TTC549 (cell line): ENCODE data around the gene GSTT2B.
"Not testable (repeated sequence)": the region's sequence is repeated elsewhere in the genome, so short reads cannot be mapped to it uniquely, and the experiment has no call there.

Experiments
- FAIRE-seq: peaks from 2 replicates; lab custom pipeline; 2012; peaks lifted over from hg19 to GRCh38; lab: Jason Lieb, UNC

GSTT2B gene, protein sequence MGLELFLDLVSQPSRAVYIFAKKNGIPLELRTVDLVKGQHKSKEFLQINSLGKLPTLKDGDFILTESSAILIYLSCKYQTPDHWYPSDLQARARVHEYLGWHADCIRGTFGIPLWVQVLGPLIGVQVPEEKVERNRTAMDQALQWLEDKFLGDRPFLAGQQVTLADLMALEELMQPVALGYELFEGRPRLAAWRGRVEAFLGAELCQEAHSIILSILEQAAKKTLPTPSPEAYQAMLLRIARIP

DNA sequence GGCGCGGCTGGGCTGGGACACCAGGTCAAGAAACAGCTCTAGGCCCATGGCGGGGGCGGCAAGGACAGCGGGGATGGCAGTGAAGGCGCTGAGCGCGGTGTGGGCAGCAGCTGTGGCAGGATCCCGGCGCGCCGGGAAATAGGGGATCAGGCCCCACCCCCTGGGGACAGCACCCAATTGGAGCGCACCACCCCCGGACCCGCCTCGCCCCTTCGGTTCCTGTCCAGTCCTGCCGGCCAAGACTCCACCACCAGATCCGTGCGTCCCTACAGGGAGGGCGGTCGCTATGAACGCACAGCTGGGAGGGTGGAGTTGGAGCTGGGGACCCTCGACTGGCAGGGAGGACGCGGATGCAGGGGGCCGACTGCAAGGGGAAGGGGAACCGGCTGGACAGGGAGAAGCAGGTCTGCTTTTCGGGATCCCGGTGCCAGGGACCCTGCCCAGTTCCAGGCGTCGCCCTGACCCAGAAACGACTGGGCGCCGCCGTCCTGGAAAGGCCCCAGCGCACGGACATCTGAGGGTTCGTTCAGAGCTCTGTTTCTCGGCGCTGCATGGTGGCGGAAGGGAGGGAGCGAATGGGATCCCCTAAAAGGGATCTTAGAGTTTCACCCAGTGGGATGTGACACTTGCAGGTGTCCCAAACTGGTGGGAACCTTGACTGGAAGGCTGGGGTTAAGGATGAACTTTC is at the start of gene GSTT2B:
GSTT2B (minus strand) TSS at position 112 of the 688 bp plus-strand sequence; CDS start at position 48, 64 bp downstream.
- FAIRE-seq, result not testable (repeated sequence)

DNA sequence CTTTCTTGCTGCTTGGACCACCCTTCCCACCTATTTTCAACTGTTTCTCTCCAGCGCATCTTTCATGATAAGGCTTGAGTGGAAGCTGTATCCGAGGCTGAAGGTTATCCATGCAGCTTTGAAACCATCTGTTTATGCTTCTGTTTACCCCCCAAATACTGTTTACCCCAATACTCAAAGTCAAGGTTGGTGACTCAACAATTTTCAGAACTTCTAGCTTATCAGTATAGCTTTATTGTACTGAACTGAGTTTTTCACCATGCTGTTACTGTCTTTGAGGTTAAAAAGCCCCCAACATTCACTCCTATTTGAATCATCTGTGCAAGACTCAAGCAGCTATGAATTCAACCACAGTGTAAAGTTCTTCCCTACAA is 49.0 kb upstream of the GSTT2B start:
- FAIRE-seq, result no peak

DNA sequence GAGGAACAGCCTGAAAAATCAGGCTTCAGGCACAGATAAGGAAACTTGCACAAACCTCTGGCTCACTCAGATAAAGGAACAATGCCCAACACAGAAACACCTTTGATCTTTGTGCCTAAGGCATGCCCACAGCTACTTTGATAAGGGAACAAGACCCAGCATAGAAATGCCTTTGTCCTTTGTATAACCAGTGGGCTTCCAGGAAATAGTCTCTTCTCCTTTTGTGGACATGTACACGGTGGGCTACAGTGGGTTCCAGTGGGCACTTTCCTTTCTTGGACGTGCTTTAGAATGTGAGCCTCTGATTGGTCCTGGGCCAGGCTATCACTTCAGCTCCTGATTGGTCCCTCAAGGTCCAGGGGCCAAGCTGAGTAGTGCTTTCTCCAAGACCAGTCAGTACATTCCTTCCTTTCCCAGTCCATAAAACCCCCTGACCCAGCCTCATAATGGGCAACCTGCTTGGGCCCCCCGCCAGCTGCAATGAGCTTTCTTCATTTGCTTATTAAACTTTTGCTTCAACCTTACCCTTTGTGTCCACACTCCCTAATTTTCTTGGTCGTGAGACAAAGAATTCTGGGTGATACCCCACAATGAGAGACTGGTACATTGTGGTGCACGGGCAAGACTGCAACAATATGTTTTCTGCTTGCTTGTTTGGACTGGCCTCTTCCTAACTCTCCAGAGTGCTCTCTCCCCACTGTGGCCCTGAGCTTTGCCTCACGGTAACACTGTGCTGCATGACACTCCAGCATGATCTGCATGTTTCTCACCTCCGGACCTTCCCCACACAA is 48.4 kb upstream of the GSTT2B start:
- FAIRE-seq, result no peak

DNA sequence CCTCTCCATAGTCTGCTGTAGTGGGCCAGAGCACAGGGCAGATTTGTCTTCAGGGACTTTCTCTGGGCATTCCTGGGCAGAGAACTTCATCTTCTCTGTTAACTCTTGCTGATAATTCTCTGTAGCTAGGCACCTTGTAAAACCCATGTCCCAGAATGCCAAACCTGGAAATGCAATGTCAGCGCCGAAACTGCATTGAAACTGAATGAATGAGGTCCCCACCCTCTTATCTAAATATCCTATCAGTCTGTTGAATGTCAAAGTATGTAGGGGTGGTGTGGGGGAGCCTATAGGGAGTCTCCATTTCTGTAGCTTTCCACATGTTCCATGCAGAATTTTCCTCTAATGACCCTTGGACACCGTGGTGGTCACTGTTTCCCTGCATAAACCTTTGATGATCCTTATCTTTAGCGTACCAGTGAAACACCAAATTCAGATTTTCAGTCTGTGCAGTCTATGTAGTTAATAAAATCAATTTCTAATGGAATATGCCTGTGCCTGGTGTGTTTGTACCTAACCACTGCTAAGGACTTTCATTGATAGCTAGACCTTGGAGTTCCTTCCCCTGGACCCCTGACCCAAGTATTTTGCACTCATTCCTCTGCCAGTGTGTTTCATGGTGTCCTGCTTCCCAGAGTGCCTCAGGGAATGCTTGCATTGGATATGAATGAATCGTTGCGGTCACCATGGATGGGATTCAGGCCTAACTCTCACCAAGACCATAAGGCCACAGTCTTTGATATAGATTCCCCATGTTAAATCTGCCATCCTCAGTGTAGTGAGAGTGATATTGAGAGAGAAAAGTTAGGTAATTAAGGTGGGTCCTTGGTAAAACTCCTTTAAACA is 47.6 kb upstream of the GSTT2B start:
- no peak for FAIRE-seq

DNA sequence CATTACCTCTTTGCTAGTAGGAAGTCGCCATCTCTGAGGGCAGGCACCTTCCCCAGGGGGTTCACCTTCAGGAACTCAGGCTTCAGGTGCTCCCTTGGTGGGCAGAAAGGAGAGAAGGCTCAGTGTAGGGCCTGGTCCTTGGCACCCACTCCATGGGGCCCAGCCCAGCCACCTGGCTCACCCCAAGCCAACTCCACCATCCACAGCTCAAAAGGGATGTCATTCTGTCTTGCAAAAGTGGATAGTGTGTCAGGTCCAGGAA is 47.0 kb upstream of the GSTT2B start:
- FAIRE-seq, result no peak

DNA sequence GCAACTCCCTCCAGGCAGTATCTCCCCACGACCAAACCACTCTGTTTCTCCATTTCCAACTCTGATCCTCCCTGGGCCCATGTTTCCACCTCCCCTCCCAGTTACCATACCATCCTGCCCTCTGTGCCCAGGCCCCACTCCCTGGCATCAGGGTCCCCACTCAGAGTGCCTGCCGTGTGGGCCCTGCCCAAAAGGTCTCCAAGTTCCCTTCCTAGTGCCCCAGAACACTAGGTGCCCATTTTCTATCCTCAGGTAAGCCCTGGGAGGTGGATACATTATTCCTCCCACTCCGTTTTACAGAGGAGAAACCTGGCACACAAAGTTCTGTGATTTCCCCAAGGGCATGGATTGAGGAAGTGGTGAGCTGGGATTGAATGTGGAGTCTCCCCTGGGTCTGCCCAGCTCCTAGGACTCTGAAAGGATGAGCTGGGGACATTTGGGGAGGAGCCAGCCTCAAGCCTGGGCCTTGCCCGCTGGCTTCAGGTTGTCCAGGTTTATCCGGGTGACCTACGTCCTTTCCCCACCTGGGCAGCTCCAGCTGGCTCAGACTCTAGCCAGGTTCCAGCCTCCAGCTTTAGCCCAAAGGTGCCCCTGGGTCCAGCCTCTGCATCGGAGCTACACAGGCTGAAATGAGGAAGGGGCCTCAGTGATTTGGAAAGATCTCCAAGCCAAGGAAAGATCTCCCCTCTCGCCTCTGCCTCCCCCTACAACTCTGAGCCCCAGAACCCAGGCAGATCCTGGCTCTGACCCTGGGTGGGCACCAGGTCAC is 46.4 kb upstream of the GSTT2B start:
- FAIRE-seq, result no peak

DNA sequence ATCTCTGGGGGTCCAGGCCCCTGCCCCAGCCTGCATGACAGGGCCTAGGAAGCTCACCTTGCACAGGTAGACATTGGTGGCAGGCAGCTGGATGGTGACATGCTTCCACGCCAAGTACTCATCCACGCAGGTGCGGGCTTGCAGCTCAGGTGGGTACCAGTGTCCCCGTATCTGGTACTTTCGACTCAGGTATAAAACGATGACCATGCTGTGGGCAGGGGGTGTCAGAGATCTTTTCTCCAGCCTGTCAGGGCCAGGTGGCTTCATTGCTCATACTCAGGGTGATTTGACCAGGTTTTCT is 45.9 kb upstream of the GSTT2B start:
- no peak for FAIRE-seq

DNA sequence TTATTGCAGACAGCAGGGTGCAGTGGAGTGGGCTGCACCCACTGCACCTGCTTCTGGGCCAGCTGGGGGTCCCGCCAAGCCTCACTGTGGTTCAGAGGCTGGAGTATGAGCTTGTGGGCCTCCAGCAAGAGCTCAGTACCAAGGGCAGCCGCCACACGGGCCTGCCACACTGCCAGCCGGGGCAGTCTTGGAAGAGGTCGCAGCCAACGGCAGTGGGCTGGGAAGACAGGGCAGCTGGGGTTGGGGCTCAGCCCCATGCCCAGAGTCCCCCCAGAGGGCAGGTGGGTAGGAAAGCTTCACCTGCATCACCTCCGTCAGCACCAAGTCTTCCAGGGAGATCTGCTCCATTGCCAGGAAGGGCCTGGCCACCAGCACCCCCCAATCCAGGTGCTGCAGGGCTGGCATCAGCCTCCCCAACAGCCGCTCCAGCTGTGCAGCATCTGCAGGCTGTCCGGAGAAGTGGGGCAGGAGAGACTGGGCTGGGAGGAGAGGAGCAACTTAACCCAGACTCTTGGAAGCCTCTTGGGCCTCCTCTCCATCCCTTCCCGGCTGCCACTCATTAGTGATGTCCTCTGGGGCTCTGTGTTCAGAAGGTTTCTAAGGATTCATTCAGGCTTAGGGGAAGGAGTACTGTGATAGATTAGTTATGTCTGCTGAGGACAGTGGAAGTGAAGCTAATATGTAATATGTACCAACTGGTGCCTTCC is 45.4 kb upstream of the GSTT2B start:
- FAIRE-seq, result no peak

DNA sequence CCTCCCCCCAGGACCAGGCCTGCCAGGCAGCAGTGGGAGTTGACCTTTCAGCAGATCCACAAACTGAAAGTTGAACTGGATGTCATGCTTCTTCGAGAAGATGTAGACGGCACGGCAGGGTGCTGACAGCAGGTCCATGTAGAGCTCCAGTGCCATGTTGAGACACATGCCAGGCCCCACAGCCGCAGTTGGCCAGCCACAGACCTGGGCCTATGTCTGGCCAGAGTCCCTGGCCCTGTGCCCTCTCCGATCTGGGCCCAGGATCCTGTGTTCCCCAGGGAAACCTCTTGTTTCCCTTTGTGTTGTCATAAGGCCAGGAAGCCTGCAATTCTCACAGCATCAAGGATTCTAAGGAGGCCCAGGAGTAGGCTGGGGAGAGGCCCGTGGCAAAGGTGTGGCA is 44.2 kb upstream of the GSTT2B start, which contains the start of gene GSTT4:
GSTT4 (minus strand) TSS at position 253 of the 400 bp plus-strand sequence; CDS start at position 156, 97 bp downstream.
- no peak for FAIRE-seq

DNA sequence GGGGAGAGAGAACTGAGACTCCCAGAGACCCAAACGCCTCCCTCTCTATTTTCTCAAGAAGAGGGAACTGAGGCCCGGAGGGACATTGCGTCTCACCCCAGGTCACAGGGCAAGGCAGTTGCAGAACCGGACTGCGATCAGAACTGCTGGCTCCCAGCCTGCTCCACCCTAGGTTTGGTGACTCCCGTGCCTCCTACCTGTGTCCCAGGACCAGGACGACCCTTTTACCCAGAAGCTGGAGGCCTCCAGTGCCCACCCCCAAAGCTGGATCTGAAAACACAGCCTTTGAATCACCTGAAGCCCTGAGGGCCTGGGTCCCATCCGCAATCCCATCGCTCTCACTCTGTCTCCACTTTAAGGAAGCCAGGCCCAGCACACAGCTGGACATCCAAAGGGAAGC is 42.9 kb upstream of the GSTT2B start:
- FAIRE-seq, result no peak

DNA sequence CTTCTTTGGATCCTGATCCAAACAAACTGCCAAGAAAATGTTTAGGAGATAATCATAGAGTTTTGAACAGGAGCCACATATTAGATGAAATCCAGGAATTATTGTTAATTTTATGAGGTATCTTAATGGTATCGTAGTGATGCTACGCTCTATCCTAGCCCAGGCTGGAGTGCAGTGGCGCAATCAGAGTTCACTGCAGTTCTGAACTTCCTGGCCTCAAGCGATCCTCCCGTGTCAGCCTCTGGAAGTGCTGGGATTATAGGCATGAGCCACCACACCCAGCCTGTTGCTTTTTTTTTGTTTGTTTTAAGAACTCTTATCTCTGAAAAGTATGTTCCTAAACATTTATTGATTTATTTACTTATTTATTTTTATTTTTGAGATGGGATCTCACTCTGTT is 41.9 kb upstream of the GSTT2B start:
- no peak for FAIRE-seq

DNA sequence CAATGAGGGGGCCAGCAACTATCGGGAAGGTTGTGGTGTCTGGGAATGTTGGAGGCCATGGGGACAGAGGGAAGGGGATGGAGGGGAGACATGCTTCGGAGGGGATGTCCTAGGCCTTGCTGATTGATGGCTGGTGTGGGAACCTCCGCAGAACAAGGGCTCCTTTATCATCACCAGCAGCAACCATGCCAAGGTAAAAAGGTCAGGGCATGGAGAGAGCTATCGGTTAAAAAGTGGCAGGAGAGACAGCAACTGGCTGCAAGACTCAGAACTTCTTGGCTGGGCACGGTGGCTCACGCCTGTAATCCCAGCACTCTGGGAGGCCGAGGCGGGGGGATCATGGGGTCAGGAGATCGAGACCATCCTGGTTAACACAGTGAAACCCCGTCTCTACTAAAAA is 41.3 kb upstream of the GSTT2B start:
- no peak for FAIRE-seq

DNA sequence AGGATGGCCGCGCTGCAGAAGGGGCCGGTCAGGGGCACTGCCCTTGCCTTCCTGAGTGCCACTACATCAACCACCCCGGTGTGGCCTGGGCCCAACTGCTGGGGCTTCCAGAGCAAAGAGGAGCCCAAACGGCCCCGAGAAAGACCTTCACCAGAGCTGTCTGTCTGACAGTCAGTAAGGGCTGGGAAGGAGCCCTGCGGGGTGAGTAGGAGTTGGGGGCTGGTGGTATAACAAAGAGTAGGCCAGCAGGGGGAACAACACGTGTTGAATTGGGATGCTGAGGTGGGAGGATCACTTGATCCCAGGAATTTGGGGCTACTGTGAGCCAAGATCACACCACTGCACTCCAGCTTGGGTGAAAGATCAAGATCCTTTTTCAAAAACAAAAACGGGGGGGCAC is 40.3 kb upstream of the GSTT2B start:
- FAIRE-seq, result no peak

DNA sequence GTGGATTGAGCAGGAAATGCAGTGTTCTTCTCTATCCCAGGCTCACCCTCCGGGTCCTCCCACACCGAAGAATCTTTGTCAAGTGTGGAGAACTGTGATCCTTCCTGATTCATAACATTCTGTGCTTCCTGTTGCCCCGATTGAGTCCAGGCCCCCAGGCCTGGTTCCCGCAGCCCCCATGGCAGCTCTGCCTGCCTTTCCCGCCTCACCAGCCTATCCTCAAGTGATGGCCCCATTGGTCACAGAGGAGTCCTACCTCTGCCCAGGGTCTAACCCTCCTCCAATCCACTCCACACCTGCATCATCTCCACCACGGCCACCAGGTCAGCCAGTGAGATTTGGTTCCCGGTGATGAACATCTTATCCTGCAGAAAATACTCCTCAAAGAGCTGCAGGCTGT is 38.8 kb upstream of the GSTT2B start:
- FAIRE-seq, result not testable (repeated sequence)

DNA sequence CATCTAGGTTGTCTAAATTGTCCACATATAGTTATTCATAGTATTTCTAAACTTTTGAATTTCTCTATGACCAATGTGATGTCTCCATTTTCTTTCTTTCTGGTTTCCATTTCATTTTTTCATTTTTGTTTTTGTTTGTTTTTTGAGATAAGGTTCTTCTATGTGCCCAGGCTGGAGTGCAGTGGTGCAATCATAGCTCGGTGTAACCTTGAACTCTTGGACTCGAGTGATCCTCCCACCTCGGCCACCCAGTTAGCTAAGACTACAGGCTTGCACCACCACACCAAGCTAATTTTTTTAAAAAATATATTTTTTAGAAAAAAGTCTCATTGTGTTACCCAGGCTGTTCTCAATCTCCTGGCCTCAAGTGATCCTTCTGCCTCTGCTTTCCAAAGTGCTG is 36.1 kb upstream of the GSTT2B start:
- FAIRE-seq, result no peak

DNA sequence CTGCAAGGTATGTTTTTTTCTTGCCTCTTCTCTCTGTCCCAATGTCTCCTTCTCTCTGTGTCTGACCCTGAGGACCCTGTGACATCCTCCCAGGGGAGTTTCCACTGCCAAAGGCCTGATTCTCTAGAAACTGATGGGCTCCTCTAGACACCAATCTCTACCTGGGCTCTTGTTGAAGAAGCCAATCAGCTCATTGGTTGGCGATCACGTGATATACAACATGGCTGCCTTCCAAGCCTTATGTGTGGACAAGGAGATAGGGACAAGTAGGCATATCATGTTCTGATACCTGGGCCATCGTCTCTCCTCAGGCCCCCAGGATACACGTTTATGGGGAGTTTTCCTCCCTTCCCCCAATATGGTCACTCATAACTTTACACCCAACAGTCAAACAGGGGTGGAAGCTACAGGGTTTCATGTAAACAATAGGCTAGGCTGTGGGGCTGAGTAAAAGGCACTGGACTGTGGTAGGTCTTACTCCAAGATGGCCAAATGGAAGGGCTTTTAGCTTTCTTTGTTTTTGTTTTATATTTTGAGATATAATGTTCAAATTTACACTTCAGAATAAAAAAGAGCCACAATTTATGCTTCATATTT is 32.7 kb upstream of the GSTT2B start:
- not testable (repeated sequence) for FAIRE-seq

DNA sequence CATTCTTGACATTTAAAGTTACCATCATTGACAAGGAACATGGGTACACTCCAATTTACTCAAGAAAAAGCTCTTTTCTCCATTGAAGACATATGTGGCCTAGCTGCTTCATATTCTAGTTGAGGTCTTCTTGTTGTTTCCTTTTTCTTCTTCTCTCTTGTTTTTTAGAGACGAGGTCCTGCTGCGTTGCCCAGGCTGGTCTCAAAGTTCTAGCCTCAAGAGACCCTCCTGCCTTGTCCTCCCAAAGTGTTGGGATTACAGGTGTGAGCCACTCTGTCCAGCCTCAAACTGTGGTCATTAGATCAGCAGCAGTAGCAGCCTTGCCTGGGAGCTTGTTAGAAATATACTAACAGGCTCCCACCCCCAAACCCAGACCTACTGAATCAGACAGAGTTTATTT is 32.1 kb upstream of the GSTT2B start:
- not testable (repeated sequence) for FAIRE-seq

DNA sequence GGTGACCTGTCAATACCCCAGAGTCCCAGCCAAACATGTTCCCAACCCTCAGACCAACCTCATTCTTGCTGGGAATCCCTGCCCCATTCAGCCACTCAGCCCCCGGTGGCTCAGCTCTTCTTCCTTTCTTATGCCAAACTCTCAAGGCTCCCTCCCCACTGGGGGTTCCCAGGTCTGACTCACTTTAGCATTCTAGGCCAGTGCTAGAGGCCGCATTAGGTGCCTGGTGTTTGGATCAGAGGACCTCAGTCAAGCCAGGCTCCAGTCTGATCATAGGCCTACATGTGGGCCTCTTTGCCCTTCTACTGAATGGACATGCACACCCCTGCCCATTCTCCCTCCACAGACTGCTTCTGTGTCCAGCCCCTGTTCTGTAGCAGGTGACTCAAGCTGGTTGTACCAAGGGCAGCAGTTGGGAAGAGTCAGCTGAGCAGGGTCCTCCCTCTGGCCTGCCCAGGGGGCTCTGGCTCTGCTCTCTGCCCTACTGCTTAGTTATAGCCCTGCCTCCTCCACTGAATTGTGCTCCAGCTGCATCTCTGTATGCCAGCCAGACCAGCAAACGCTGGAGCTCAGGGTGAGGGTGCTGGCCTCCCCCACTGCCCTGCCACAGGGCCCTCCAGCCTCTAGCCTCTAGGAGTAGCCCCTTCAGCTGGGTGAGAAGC is 28.7 kb upstream of the GSTT2B start:
- not testable (repeated sequence) for FAIRE-seq

DNA sequence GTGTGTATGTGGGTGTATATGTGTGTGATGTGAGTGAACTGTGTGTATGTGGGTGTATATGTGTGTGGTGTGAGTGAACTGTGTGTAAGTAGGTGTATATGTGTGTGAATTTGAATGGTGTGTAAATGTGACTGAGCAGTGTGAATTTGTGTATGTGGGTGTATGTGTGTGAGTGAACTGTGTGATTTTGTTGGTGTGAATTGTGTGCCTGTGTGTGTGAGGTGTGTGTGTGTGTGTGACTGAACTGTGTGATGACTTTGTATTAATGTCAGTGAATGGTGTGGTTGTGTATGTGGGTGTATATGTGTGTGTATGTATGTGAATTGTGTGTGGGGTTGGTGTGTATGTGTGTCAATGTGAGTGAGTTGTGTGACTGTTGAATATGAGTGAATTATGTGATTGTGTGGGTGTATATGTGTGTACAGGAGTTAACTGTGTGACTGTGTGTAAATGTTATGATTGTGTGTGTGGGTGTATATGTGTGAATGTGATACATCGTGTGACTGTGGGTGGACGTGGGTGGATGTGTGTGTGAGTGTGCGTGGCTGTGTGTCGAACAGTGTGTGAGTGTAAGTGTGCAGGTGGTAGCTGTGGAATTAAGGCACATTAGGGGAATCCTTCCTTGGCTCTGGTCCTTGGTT is 25.7 kb upstream of the GSTT2B start:
- not testable (repeated sequence) for FAIRE-seq

DNA sequence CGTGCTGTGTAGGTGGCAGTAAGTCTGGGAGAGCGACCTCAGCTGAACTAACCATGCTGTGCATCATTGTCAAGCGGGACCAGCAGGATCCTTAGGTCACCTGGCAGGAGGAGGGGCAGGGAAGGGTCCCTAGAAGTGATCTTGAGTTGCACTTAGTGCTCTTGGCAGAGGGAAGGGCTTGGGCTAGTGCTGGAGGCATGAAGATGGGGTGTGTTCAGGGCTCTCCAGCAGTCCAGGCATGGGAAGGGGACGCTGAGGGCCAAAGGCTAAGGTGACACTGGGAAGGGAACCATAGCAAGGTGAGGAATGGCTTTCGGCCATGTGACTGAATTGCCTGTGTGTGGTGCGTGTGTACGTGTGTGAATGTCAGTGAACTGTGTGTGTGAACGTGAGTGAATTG is 25.1 kb upstream of the GSTT2B start:
- FAIRE-seq, result not testable (repeated sequence)
